ENCODE measurements around the gene PRKX.
"Not testable (repeated sequence)": the region's sequence is repeated elsewhere in the genome, so short reads cannot be mapped to it uniquely, and the experiment has no call there.

Gene PRKX

GRCh38 chrX:3627594-3627993, 85.9 kb downstream of the PRKX start:
- no peak for DNase-seq (ENCODE audit: extremely low spot score)
- no peak for TF ChIP-seq NFRKB (IDR thresholded peaks at IDR 0.05)
- no peak for TF ChIP-seq LEF1 (IDR thresholded peaks at IDR 0.05; ENCODE audit: borderline replicate concordance)
- no peak for TF ChIP-seq TARDBP (IDR thresholded peaks at IDR 0.05)
- TF ChIP-seq FOXK2 (IDR thresholded peaks at IDR 0.05): no peak
- no peak for TF ChIP-seq FOXM1 (IDR thresholded peaks at IDR 0.05; ENCODE audit: borderline replicate concordance)
- no peak for TF ChIP-seq ARNT (IDR thresholded peaks at IDR 0.05)
- TF ChIP-seq BHLHE40 (IDR thresholded peaks at IDR 0.05; ENCODE audit: borderline replicate concordance): no peak
- TF ChIP-seq ELF4 (IDR thresholded peaks at IDR 0.05): no peak
- CTCF ChIA-PET: no interaction called here
- POLR2A ChIA-PET: no interaction called here

- no peak for DNase-seq (ENCODE audit: extremely low spot score)
- ChIA-PET CTCF (no interaction called here), POLR2A (no interaction called here)
- TF ChIP-seq L3MBTL2 (conservative IDR thresholded peaks at IDR 0.05) (no peak), SUZ12 (IDR thresholded peaks at IDR 0.05) (no peak), FOXM1 (IDR thresholded peaks at IDR 0.05; ENCODE audit: borderline replicate concordance) (no peak), TARDBP (IDR thresholded peaks at IDR 0.05) (no peak), FOXK2 (IDR thresholded peaks at IDR 0.05) (no peak), NFRKB (IDR thresholded peaks at IDR 0.05) (no peak), FOXA1 (IDR thresholded peaks at IDR 0.05) (no peak), ARNT (IDR thresholded peaks at IDR 0.05) (no peak), PKNOX1 (IDR thresholded peaks at IDR 0.05) (no peak), SP1 (IDR thresholded peaks at IDR 0.05) (no peak), ZNF384 (IDR thresholded peaks at IDR 0.05) (no peak), LEF1 (IDR thresholded peaks at IDR 0.05; ENCODE audit: borderline replicate concordance) (no peak), ELF4 (IDR thresholded peaks at IDR 0.05) (no peak), HDGF (IDR thresholded peaks at IDR 0.05; ENCODE audit: borderline replicate concordance) (no peak)
These were observed 92.0 kb downstream of the PRKX start for GRCh38 chrX:3621414-3621813.

GRCh38 chrX:3611744-3612143, 101.7 kb downstream of the PRKX start:
- CTCF ChIA-PET; POLR2A ChIA-PET; DNase-seq (ENCODE audit: extremely low spot score): not testable (repeated sequence)

GRCh38 chrX:3609810-3610209, 103.6 kb downstream of the PRKX start:
- ChIA-PET POLR2A (no interaction called here), CTCF (no interaction called here)
- no peak for DNase-seq (ENCODE audit: extremely low spot score)
- TF ChIP-seq ZNF384 (IDR thresholded peaks at IDR 0.05) (no peak), SP1 (IDR thresholded peaks at IDR 0.05) (no peak), SUZ12 (IDR thresholded peaks at IDR 0.05) (no peak), ARNT (IDR thresholded peaks at IDR 0.05) (no peak), NFRKB (IDR thresholded peaks at IDR 0.05) (no peak), LEF1 (IDR thresholded peaks at IDR 0.05; ENCODE audit: borderline replicate concordance) (no peak), L3MBTL2 (conservative IDR thresholded peaks at IDR 0.05) (no peak), PKNOX1 (IDR thresholded peaks at IDR 0.05) (no peak), TARDBP (IDR thresholded peaks at IDR 0.05) (no peak), CTBP1 (IDR thresholded peaks at IDR 0.05; ENCODE audit: borderline replicate concordance) (no peak), FOXK2 (IDR thresholded peaks at IDR 0.05) (no peak), FOXM1 (IDR thresholded peaks at IDR 0.05; ENCODE audit: borderline replicate concordance) (no peak), ELF4 (IDR thresholded peaks at IDR 0.05) (no peak), HDGF (IDR thresholded peaks at IDR 0.05; ENCODE audit: borderline replicate concordance) (no peak), BHLHE40 (IDR thresholded peaks at IDR 0.05; ENCODE audit: borderline replicate concordance) (no peak), FOXA1 (IDR thresholded peaks at IDR 0.05) (no peak)

GRCh38 chrX:3603026-3603661, 110.3 kb downstream of the PRKX start:
- DNase-seq (ENCODE audit: extremely low spot score): no peak
- ChIA-PET POLR2A (no interaction called here), CTCF (no interaction called here)
- no peak for TF ChIP-seq LEF1 (IDR thresholded peaks at IDR 0.05; ENCODE audit: borderline replicate concordance)
- TF ChIP-seq FOXA1 (IDR thresholded peaks at IDR 0.05): no peak
- no peak for TF ChIP-seq HDGF (IDR thresholded peaks at IDR 0.05; ENCODE audit: borderline replicate concordance)
- TF ChIP-seq FOXK2 (IDR thresholded peaks at IDR 0.05): no peak
- no peak for TF ChIP-seq ZNF384 (IDR thresholded peaks at IDR 0.05)
- TF ChIP-seq BHLHE40 (IDR thresholded peaks at IDR 0.05; ENCODE audit: borderline replicate concordance): no peak
- no peak for TF ChIP-seq FOXM1 (IDR thresholded peaks at IDR 0.05; ENCODE audit: borderline replicate concordance)
- TF ChIP-seq ELF4 (IDR thresholded peaks at IDR 0.05): no peak
- TF ChIP-seq SUZ12 (IDR thresholded peaks at IDR 0.05): no peak
- no peak for TF ChIP-seq PKNOX1 (IDR thresholded peaks at IDR 0.05)
- TF ChIP-seq SP1 (IDR thresholded peaks at IDR 0.05): no peak
- no peak for TF ChIP-seq L3MBTL2 (conservative IDR thresholded peaks at IDR 0.05)
- no peak for TF ChIP-seq NFRKB (IDR thresholded peaks at IDR 0.05)
- TF ChIP-seq CTBP1 (IDR thresholded peaks at IDR 0.05; ENCODE audit: borderline replicate concordance): no peak

GRCh38 chrX:3599802-3600430, 113.5 kb downstream of the PRKX start:
- DNase-seq (ENCODE audit: extremely low spot score): no peak
- TF ChIP-seq LEF1 (IDR thresholded peaks at IDR 0.05; ENCODE audit: borderline replicate concordance) (no peak), FOXA1 (IDR thresholded peaks at IDR 0.05) (no peak), ZNF384 (IDR thresholded peaks at IDR 0.05) (no peak), PKNOX1 (IDR thresholded peaks at IDR 0.05) (no peak), ARNT (IDR thresholded peaks at IDR 0.05) (no peak), L3MBTL2 (conservative IDR thresholded peaks at IDR 0.05) (no peak), FOXM1 (IDR thresholded peaks at IDR 0.05; ENCODE audit: borderline replicate concordance) (no peak), BHLHE40 (IDR thresholded peaks at IDR 0.05; ENCODE audit: borderline replicate concordance) (no peak), SP1 (IDR thresholded peaks at IDR 0.05) (no peak), SUZ12 (IDR thresholded peaks at IDR 0.05) (no peak)
- POLR2A ChIA-PET: no interaction called here
- CTCF ChIA-PET: no interaction called here

Measured in HEK293T (cell line).